HG03457 (cell line): ENCODE data around the gene INO80D.
"Not testable (repeated sequence)": the region's sequence is repeated elsewhere in the genome, so short reads cannot be mapped to it uniquely, and the experiment has no call there.

Experiments
- ATAC-seq: cut with Tn5 transposase; IDR thresholded peaks from one replicate; pipeline ENCODE4 v1.9.1; 2021; ENCODE audit warnings: moderate number of reproducible peaks; ENCODE audit not compliant: unreplicated experiment

INO80D gene

DNA sequence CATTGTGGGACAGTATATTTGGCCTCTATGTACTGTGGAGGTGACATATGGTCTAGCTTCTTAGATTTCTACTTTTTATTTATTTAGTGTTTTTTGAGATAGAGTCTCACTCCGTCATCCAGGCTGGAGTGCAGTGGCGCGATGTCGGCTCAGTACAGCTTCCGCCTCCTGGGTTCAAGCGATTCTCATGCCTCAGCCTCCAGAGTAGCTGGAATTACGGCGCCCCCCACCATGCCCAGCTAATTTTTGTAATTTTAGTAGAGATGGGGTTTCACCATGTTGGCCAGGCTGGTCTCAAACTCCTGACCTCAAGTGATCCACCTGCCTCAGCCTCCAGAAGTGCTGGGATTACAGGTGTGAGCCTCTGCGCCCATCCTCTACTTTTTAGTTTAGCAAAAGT is 99.6 kb downstream of the INO80D start:
- ATAC-seq: not testable (repeated sequence)

DNA sequence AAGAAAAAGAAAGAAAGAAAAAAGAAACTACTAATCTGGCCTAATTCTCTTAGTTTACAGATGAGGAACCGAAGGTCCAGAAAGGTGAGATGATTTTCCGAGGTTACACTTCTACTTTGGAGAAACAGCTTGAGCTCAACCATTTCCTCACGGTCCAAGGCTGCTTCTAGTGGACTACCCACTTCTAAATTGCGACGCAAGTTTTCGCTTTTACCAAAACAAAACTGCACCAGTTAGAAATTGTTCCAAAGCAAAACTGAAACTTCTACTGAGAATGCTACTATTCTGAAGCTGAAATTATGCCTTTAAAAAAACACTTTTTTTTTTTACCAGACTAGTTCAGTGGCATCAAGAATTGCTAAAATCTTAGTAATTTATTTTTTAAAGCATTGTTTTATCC is 101.6 kb downstream of the INO80D start:
- ATAC-seq: no peak

DNA sequence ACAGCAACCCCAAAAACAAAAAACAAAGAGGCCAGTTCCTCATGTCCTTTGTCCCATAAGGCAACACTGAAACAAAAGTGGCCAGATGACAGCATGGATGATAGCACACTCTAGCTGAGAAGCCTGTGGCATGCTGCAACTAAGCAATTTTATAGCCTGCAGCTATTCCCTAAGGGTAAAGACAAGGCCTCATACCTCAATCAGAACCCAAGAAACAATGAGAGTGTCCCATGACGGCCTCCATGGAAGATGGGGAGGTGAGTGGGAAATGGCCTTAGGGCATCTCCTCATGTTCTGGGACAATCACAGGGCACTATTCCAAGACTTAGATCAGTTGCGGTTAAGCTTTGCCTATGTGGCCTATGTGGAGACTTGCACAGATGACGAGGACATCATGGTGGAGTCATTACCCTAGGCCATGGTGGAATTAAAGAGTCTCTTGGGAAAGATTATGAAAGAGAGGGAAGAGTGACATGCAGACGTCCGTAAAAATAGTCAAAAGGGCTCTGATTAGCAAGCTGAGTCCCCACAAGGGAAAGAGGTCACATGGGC is 103.1 kb downstream of the INO80D start:
- ATAC-seq: no peak

DNA sequence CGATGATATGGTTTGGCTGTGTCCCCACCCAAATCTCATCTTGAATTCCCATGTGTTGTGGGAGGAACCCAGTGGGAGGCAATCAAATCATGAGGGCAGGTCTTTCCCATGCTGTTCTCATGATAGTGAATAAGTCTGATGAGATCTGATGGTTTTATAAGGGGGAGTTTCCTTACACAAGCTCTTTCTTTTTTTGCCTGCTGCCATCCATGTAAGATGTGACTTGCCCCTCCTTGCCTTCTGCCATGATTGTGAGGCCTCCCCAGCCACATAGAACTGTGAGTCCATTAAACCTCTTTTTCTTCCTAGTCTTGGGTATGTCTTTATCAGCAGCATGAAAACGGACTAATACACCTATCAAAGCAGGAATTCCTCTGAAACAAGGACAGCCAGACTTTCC is 107.2 kb downstream of the INO80D start:
- not testable (repeated sequence) for ATAC-seq

DNA sequence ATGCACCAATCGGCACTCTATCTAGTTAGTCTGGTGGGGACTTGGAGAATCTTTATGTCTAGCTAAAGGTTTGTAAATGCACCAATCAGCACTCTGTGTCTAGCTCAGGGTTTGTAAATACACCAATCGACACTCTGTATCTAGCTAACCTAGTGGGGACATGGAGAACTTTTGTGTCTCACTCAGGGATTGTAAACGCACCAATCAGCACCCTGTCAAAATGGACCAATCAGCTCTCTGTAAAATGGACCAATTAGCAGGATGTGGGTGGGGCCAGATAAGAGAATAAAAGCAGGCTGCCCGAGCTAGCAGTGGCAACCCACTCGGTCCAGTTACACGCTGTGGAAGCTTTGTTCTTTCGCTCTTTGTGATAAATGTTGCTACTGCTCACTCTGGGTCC is 108.3 kb downstream of the INO80D start:
- ATAC-seq: not testable (repeated sequence)

DNA sequence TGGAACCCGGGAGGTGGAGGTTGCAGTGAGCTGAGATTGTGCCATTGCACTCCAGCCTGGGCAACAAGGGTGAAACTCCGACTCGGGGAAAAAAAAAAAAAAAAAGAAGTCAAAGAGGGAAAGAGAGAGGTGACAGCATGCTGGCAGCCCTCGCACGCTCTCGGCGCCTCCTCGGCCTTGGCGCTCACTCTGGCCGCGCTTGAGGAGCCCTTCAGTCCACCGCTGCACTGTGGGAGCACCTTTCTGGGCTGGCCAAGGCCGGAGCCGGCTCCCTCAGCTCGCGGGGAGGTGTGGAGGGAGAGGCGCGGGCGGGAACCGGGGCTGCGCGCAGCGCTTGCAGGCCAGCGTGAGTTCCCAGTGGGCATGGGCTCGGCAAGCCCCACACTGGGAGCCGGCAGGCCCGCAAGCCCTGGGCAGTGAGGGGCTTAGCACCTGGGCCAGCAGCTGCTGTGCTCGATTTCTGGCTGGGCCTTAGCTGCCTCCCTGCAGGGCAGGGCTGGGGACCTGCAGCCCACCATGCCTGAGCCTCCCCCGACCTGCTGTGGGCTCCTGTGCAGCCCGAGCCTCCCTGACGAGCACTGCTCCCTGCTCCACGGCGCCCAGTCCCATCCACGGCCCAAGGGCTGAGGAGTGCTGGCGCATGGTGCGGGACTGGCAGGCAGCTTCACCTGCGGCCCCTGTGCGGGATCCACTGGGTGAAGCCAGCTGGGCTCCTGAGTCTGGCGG is 108.9 kb downstream of the INO80D start:
- not testable (repeated sequence) for ATAC-seq

DNA sequence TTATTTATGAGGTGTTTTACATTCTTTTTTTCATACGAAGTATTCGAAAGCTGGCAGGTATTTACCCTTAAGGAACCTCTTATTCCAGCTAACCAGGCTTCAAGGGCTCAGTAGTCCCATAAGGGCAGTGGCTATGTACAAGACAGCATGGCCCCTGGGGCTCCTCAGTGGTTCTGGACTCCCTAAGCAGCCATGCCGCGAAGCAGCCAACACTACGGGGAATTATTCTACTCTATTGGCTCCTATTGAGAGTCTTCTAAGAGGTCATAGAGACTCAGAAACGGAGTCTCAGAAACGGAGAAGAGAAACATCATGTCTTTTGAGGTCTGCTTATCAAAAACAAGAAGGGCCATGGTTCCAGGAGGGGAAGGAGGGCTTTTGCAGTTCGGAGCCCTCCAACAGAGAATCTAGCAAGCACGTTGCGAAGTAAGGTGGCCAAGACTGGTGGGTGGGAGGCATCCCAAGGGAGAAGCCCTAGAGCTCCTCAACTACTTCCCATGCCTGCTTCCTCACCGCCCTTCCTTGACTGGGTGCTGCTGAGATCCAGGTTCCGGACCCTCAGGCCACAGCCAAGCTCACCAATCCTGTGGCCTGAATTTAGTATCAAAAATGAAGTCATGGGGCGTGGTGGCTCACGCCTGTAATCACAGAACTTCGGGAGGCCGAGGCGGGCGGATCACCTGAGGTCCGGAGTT is 109.7 kb downstream of the INO80D start:
- no peak for ATAC-seq

DNA sequence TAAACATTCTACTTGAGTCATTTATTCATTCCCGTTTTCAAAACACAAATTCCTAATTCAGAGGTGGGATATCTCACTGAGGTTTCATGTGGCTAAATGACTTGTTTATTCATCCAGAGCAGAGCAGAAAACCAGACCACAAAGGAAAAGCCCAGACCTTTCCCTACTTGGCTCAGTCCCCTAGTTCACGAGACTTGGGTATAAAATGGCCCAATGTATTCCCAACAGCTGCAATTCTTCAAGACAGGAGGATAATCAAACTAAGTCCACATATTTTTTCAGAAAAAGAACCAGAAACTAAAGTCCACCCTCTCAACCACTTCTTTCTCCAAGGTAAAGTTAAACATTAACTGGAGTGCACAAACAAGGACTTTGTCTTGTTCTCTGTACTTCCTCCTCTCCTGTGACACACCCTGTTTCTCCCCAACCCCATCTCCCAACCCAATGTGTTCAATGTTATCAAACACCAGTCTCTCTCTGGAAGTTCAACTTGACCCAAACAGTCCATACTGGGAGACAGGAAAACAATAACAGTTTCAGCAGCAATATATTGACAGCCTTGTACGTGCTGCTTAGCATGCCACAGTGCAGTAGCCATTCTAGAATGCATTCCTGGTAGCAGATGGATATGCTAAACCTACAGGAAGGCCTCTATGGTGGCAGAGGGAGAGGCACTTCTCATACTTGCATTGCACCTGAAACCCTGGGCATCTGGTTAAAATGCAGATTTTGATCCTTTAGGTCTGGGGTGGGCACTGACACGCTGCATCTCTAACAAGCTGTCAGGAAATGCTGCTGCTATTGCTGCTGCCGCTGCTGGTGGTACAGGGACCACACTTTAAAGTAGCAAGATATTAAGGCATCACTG is 110.7 kb downstream of the INO80D start:
- ATAC-seq: peak; percentile 77

DNA sequence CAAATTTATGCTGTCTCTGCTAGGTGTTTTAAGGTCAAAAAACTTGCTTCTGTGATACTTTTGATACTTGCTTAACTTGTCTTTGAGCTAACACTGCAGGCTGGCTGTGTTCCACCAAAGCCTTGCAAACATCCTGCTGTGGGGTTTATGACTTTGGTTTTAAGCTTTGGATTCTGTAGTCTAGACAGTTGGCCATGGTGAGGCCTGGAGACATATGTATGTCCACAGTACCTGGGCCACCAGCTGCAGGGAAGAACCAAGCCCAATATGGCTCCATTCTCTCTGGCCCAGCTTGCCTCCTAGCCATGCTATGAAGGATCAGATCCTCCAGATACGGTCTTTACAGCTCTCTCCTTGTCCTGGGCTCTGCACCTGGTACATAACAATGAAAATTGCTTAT is 113.9 kb downstream of the INO80D start:
- no peak for ATAC-seq

DNA sequence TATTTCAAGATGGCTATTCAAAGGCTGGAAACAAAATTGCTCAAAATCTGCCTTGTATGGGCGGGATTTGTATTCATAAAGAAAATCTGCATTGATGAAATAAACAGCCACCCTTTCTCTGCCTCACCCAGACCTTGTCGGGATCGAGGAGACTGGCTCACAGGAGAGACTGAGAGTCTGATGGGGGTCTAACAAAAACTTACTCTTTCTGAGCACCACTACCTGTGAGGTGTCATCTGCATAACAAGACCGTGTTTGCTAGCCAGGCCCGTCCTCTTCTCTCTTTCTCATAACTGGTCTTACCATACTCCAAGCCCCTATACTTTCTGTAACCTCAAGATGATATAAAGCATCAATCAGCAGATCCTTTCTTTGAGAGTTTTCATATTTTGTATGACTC is 115.6 kb downstream of the INO80D start:
- no peak for ATAC-seq

DNA sequence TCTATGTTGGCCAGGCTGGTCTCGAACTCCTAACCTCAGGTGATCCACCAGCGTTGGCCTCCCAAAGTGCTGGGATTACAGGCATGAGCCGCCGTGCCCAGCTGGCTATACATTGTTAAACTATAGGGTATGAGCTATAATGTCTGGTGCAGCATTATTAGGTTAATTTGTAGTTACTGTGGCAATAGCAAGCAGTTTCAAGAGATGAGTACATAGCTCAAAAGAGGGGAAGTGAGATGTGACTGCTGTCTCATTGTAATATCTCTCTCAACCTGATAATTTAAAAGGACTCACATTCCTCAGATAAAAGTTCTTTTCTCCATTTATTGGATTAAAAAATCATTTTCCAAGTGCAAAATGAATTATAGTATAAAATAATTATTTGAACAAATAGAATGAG is 116.4 kb downstream of the INO80D start:
- ATAC-seq: no peak

DNA sequence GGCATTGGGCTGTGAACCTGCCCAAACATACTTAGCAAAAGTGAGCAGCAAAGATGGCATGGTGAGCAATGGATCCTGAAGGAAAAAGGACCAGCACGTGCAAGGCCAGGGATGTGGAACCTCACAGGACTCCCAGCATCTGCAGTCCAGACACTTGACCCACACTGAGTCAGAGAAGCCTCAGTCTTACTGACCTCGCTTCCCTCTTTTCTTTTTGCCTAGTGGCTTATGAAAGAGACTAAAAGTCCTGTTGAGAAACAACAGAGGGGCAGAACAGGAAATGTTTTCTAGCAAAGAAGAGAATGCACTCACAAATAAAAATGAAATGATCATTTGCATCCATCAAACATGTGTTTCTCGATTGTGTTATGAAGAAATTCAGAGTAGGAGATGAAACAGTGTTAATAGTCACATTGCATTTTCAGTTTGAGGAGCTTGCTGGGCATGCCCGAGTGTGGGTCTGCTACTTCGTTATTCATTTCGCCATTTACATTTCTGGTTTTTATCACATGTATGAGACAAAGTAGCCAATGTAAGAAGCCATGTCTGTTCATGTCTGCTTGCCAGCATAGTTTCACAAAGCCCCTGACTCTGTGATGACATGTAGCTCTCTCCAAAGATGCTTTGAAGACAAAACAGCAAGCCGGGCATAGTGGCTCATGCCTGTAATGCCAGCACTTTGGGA is 118.4 kb downstream of the INO80D start:
- ATAC-seq: no peak

DNA sequence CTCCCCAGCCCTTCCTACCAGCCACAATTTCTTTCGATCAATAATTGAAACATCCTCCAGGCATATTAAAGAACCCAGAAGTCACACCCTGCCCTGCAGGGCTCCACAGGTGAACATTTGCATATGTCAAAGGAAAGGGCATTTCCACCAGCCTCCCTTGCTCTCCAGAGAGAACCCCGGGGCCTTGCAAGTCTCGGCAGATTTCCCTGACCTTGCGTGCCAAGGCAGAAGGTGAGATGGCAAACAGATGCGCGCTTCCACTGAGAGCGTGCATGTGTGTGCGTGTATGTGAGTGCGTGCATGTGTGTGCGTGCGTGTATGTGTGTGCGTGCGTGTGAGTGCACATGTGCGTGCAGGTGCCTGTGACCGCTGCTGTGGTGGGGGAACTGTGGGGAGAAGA is 120.3 kb downstream of the INO80D start:
- no peak for ATAC-seq

DNA sequence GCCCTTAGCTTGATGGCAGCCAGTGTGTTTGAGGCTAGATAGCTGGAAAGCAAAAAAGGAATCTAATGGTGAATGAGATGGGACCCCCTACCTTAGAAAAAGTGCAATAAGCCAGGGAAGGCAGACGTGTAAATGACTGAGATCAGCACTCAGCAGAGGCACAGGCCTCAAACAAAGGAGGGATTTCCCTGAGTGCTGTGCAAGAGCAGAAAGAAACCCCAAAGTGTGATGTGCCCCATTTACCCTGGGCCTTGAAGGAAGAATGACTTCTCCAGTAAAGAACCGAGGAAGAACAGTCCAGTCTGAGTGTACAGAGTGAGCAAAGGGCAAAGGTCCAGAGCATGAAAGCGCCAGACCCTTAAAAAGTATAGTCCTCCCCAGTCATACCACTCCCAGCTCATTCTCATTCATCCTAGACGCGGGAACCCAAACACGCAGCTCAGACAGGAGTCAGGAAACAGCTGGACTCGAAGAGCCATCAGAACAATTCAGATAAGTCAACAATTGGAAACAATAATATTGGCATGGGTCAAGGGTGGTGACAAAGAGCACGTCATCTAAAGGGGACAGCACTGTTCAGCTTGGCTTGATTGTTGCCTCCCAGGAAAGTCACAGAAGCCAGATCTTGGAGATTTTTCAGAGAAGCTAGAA is 121.7 kb downstream of the INO80D start:
- ATAC-seq: no peak

DNA sequence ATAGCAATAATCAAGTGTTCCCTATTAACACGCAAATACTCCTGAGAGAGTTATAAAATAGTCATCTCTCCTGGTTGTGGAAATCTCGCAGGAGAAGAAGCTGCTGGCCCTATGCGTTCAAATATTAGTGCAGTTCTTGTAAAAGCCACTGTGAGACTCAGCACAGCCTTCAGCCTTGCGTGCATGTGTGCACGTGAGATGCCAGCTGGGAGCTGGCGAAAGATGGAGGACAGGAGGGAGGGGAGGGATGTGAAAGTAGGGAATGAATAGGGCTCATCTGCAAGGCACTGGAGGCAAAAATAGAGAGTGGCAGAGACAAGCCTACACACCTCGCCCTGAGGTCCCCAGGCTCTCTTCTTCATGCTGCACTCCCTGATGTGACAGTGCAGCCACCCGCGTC is 126.5 kb downstream of the INO80D start:
- ATAC-seq: no peak

DNA sequence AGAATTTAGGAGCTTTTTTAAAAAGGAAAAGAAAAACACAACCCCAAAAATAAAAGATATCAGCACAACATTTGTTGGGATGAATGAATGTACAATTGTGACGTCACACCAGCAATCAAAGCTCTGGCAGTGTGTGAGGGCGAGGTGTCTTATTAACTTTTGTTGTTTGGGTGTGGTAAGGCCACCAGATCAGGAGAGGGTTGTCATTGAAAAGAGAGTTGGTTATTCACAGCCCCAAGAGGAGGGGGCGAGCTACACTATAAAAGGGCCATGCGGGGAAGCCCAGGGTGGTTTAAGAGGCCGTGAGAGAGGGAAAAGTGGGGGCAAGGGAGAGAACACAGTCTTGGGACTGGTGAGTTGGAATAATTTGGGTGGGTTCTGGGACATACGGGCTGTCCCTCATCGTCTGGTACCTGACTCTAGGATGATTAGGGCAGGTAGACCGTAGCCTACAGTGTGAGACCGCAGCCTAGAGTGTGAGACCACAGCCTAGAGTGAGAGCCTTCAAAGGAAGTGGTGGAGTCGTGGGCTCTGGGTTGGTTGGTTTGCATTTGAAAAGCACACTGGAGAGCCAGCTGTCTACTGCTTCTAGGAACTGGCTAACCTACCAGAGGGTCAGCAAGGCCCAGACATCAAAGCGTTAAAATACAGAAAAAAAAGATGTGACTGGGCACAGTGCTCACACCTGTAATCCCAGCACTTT is 128.4 kb downstream of the INO80D start:
- no peak for ATAC-seq

DNA sequence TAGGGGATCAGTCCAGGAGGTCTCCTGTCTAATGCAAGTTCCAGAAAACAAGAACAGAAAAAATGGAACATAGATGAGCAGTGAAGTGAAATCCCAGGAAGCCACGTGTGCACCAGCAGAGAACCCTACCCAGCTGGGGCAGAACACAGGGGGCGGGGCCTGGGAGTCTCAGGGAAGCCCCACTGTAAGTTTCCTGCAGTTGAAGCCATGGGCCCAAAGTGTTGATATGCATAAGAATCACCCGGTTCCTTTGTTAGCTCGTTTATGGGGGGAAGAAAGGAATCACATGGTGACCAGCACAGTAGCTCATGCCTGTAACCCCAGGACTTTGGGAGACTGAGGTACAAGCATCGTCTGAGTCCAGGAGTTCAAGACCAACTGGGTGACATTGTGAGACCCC is 131.3 kb downstream of the INO80D start:
- ATAC-seq: no peak

DNA sequence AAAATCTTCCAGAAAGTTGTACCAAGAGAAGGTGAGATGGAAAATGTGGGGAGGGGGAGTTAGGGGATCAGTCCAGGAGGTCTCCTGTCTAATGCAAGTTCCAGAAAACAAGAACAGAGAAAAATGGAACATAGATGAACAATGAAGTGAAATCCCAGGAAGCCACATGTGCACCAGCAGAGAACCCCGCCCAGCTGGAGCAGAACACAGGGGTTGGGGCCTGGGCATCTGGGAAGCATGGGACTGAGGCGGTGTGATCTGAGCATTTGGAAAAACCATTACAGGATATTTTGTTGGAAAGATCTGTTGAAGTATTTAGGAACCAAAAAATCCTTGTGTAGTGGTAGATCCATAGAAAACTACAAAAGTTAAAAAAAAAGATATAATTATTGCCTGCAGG is 133.7 kb downstream of the INO80D start:
- ATAC-seq: no peak

DNA sequence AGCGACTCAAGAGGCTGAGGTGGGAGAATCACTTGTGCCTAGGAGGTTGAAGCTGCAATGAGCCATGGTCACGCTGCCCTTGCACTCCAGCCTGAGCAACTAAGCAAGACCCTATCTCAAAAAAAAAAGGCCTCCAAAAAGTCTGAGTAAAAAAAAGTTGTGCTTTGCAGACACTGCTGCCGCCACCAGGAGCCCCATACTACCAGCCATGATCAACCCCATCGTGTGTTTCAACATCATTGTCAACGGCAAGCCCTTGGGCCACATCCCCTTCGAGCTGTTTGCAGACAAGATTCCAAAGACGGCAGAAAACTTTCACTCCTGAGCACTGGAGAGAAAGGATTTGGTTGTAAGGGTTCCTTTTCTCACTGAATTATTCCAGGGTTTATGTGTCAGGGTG is 137.1 kb downstream of the INO80D start:
- no peak for ATAC-seq

DNA sequence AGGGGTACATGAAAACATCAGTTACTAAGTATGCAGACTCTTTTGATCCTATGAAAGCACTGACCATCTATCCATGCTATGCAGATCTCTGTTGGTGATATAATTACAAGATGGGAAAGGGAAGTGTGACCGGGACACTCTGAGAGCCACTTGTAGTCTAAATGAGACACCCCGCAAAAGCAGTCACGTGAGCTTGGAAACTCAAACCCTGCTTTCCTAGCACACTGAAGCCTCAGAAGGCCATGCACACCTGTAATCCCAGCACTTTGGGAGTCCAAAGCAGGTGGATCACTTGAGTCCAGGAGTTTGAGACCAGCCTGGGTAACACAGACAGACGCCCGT is 137.5 kb downstream of the INO80D start:
- no peak for ATAC-seq
